SU-DHL-6 (cell line): Measurements from ENCODE around the gene NNAT.

ENCODE experiments used
- H2AFZ ChIP-seq: fragments of 200-600 bp; sonication (generic); 2 replicates; pipeline ENCODE4 v1.6.1; 2014; ENCODE audit warnings: low read depth, mild to moderate bottlenecking, moderate library complexity, mixed read lengths, antibody characterized with exemption, low read length; ENCODE audit not compliant: severe bottlenecking
- H3F3A ChIP-seq: fragments of 200-600 bp; shearing (Covaris generic); 2 replicates; pipeline ENCODE4 v1.6.0; 2016; ENCODE audit warnings: antibody characterized with exemption, mild to moderate bottlenecking; ENCODE audit not compliant: insufficient read depth
- H3K27ac ChIP-seq: fragments of 200-600 bp; sonication (generic); 2 replicates; pipeline ENCODE4 v1.5.1; 2016; ENCODE audit warnings: low read depth, mild to moderate bottlenecking, low read length, moderate library complexity, mixed read lengths
- H3K27me3 ChIP-seq: fragments of 200-600 bp; sonication (generic), shearing (Covaris generic); 2 replicates; pipeline ENCODE4 v1.6.0; 2014; ENCODE audit warnings: mild to moderate bottlenecking, low read length
- H3K36me3 ChIP-seq: fragments of 200-600 bp; sonication (generic); 2 replicates; pipeline ENCODE4 v1.6.1; 2014; ENCODE audit warnings: mild to moderate bottlenecking, low read length, mixed read lengths
- H3K4me2 ChIP-seq: fragments of 300-600, 200-600 bp; shearing (Covaris generic), sonication (generic); 2 replicates; pipeline ENCODE4 v1.6.0; 2014; ENCODE audit warnings: low read length, low read depth, mild to moderate bottlenecking; ENCODE audit not compliant: poor library complexity, severe bottlenecking
- H3K4me3 ChIP-seq: fragments of 200-600 bp; sonication (generic); 2 replicates; pipeline ENCODE4 v1.5.1; 2014; ENCODE audit warnings: antibody characterized with exemption, low read length, mild to moderate bottlenecking, mixed read lengths; ENCODE audit not compliant: insufficient read depth, poor library complexity, severe bottlenecking
- H3K79me2 ChIP-seq: fragments of 200-600 bp; sonication (generic); 2 replicates; pipeline ENCODE4 v1.6.1; 2014; ENCODE audit warnings: mild to moderate bottlenecking, low read length, moderate library complexity; ENCODE audit not compliant: insufficient read depth
- H3K9ac ChIP-seq: fragments of 200-600 bp; sonication (generic); 2 replicates; pipeline ENCODE4 v1.7.0; 2014; ENCODE audit warnings: mild to moderate bottlenecking, low read length
- H3K9me2 ChIP-seq: fragments of 200-600 bp; sonication (generic); replicated peaks from 2 replicates; pipeline ENCODE4 v1.6.1; 2014; ENCODE audit warnings: low read length; ENCODE audit not compliant: insufficient read depth
- H3K9me3 ChIP-seq: fragments of 200-600 bp; sonication (generic); 2 replicates; pipeline ENCODE4 v1.6.1; 2014; ENCODE audit warnings: low read length, mixed read lengths; ENCODE audit not compliant: insufficient read depth
- H4K20me1 ChIP-seq: fragments of 200-600 bp; sonication (generic); 2 replicates; pipeline ENCODE4 v1.6.1; 2014; ENCODE audit warnings: low read depth, mild to moderate bottlenecking, antibody characterized with exemption, low read length, moderate library complexity, mixed read lengths
- CTCF ChIP-seq: fragments of 200-600 bp; sonication (generic); IDR thresholded peaks from one replicate; pipeline ENCODE4 v1.5.1; 2017; ENCODE audit warnings: antibody characterized with exemption, mild to moderate bottlenecking, low read length, moderate library complexity; ENCODE audit not compliant: insufficient read depth, poor library complexity, severe bottlenecking
- EZH2phosphoT487 ChIP-seq: fragments of 200-600 bp; sonication (generic), shearing (Covaris generic); conservative IDR thresholded peaks from 2 replicates; pipeline ENCODE4 v1.6.1; 2018; ENCODE audit warnings: mild to moderate bottlenecking, antibody characterized with exemption, low read length, moderate library complexity, mixed read lengths

NNAT gene

GRCh38 chr20:37567671-37568588, 46.9 kb downstream of the NNAT start:
- Histone ChIP-seq H3K79me2 (no peaks in the 10 kb centered on the region), H3K27ac (no peak overlapping the region), H3K4me3 (no peak overlapping the region), H3K27me3 (no peaks in the 10 kb centered on the region), H3K9ac (no peak overlapping the region), H2AFZ (no peak overlapping the region), H4K20me1 (no peaks in the 10 kb centered on the region), H3K4me2 (no peak overlapping the region), H3K9me3 (no peaks in the 10 kb centered on the region), H3K9me2 (no peaks in the 10 kb centered on the region), H3K36me3 (no peaks in the 10 kb centered on the region), H3F3A (no peaks in the 10 kb centered on the region)
- TF ChIP-seq EZH2phosphoT487: no peak
- no peak for TF ChIP-seq CTCF

GRCh38 chr20:37570419-37570818, 49.4 kb downstream of the NNAT start:
- no peak overlapping the region for H3K4me2 ChIP-seq
- H3K27me3 ChIP-seq: no peaks in the 10 kb centered on the region
- TF ChIP-seq EZH2phosphoT487: no peak
- TF ChIP-seq CTCF: no peak

GRCh38 chr20:37571033-37571432, 50.0 kb downstream of the NNAT start:
- Histone ChIP-seq H3K9me2 (no peaks in the 10 kb centered on the region), H3K79me2 (no peaks in the 10 kb centered on the region), H2AFZ (no peak overlapping the region), H3K9ac (no peak overlapping the region), H3F3A (no peaks in the 10 kb centered on the region), H3K4me3 (no peak overlapping the region), H3K9me3 (no peaks in the 10 kb centered on the region), H3K27ac (no peak overlapping the region), H3K27me3 (no peaks in the 10 kb centered on the region), H3K36me3 (no peaks in the 10 kb centered on the region), H4K20me1 (no peaks in the 10 kb centered on the region), H3K4me2 (no peak overlapping the region)
- TF ChIP-seq EZH2phosphoT487: no peak
- no peak for TF ChIP-seq CTCF

More at GRCh38 chr20:37570419-37570818, 49.4 kb downstream of the NNAT start:
- H3K36me3 ChIP-seq: no peaks in the 10 kb centered on the region
- no peak overlapping the region for H3K4me3 ChIP-seq
- no peaks in the 10 kb centered on the region for H4K20me1 ChIP-seq
- no peaks in the 10 kb centered on the region for H3F3A ChIP-seq
- no peaks in the 10 kb centered on the region for H3K9me3 ChIP-seq
- H3K27ac ChIP-seq: no peak overlapping the region
- no peak overlapping the region for H3K9ac ChIP-seq
- no peaks in the 10 kb centered on the region for H3K79me2 ChIP-seq
- H2AFZ ChIP-seq: no peak overlapping the region
- H3K9me2 ChIP-seq: no peaks in the 10 kb centered on the region
